ENCODE results near the gene LEO1. TPM values are rescaled to one million over a fixed set of nuclear protein-coding genes. Genes with fewer than 3 reads are reported as not detected.

Gene LEO1
- total RNA-seq, result 12.5 and 17.5 TPM in 2 replicates

DNA sequence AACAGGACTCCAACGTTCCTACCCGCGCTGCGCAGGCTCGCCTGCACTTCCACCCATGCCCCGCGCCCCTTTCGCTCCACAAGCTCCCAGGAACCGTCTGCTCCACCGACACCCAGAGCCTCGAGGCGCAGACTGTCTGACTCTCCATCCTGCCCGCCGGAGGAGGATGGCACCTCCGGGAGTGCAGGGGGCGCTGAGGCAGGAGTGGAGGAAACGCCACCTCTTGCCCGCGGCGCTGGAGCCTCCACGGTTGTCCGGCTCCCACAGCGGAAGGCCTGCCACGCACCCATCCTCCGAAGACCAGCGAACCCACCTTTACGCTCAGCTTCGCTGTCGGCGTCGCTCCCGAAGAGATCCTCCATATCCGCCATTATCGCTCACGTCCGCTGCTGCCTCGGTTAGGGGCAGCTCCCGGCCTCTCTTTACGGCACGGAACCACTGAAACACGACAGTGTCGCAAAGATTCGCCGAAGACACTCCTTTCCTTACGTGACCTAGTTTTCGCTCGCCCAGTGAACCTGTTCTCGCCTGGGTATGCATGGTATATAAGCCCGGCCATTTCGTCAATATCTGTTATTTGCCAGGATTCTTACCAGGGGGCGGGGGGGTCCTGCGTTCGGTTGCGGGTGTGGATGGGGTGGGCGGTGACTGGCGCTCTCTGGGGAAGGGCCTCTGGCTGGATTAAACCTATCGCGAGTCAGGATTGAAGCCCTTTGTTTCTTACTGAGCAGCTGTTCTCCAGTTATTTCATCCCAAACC is at the start of gene LEO1:
TSS of gene LEO1 (minus strand) at position 404 of the 759 bp plus-strand sequence. CDS start at position 371, 33 bp downstream.

DNA sequence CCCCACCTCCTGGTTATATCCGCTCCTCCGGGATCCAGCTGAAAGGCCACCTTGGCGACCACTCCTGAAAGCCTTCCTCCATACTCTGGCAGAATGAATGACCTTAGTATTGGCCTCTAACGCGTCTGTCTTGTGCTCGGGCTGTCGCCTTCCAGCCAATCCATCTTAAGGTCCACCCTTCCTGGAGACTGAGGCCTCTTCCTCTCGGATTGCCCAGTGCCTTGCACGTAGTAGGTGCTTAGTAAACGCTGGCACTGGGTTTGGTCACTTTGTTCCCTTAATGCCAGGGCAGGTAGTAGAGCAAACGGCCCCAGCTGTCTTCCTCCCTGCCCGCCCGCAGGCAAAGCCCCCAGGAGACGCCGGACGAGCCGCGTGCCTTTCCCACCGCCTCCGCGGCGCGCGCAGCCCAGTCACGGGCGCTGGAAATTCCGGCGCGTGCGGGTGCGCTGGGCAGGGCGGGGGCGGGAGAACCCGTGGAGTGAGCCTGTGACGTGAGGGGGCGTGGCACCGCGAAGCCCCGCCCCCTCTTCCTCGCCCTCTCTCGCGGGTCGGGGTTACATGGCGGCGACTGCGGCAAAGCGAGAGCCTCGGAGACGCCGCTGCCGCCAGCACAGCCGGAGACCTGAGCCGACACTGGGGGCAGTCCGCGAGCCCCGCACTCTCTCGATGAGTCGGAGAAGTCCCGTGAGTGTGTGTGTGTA is 47.3 kb upstream of the LEO1 start, which contains the start of gene MAPK6:
TSS of gene MAPK6 (plus strand) at position 527 of the 701 bp plus-strand sequence. CDS start 27,242 bp downstream, outside the sequence.

Other genes with a start within 250 kb of the LEO1 start
- 4.8 and 5.4 TPM in 2 replicates for gene LYSMD2, start 234.1 kb downstream of the LEO1 start, total RNA-seq
- gene TMOD2, start 220.2 kb downstream of the LEO1 start, total RNA-seq, result 3.4 and 3.5 TPM in 2 replicates
- gene TMOD3, start 142.1 kb downstream of the LEO1 start, total RNA-seq, result 19.9 and 23.7 TPM in 2 replicates
- 25.7 and 29.6 TPM in 2 replicates for gene MAPK6, start 47.4 kb upstream of the LEO1 start, total RNA-seq
- 0.15 TPM in 1 of 2 replicates, not detected in the other for gene BCL2L10, start 141.0 kb upstream of the LEO1 start, total RNA-seq
- gene GNB5, start 219.6 kb upstream of the LEO1 start, total RNA-seq, result 13.7 and 15.0 TPM in 2 replicates

All from bronchus fibroblast of lung (primary cell).